HEK293T (cell line): ENCODE results near the gene RAB8B.
"Not testable (repeated sequence)": the region's sequence is repeated elsewhere in the genome, so short reads cannot be mapped to it uniquely, and the experiment has no call there.

ENCODE experiments used
- HDGF ChIP-seq: fragments of 450-650 bp; IDR thresholded peaks from 2 replicates; pipeline ENCODE4 v1.6.1; 2017; ENCODE audit warnings: antibody characterized with exemption, borderline replicate concordance
- TF ChIP-seq, protein P1 (sequence below): fragments of 450-650 bp; IDR thresholded peaks from 2 replicates; pipeline ENCODE4 v1.6.1; 2016

DNA sequence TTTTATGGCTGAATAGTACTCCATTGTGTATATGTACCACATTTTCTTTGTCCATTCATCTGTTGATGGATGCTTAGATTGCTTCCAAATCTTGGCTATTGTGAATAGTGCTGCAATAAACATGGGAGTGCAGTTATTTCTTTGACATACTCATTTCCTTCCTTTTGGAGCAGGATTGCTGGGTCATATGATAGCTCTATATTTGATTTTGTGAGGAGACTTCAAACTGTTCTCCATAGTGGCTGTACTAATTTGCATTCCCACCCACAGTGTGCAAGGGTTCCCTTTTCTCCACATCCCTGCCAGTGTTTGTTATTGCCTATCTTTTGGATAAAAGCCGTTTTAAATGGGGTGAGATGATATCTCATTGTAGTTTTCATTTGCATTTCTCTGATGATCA, 47.7 kb downstream of the RAB8B start:
- TF ChIP-seq, protein P1, sequence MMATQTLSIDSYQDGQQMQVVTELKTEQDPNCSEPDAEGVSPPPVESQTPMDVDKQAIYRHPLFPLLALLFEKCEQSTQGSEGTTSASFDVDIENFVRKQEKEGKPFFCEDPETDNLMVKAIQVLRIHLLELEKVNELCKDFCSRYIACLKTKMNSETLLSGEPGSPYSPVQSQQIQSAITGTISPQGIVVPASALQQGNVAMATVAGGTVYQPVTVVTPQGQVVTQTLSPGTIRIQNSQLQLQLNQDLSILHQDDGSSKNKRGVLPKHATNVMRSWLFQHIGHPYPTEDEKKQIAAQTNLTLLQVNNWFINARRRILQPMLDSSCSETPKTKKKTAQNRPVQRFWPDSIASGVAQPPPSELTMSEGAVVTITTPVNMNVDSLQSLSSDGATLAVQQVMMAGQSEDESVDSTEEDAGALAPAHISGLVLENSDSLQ, result not testable (repeated sequence)
- TF ChIP-seq HDGF, result not testable (repeated sequence)
